Daoy (cell line): ENCODE data around the gene TM7SF3. TPM values are rescaled to one million over a fixed set of nuclear protein-coding genes. Genes with fewer than 3 reads are reported as not detected.

Experiments used
- DNase-seq: peaks from one replicate; pipeline ENCODE4 v3.0.0-alpha.2; 2015; ENCODE audit warnings: low read depth
- total RNA-seq: library from RNA; depleted of rRNA; stranded (reverse); fragments of >200 nt; shearing (Covaris generic); gene quantifications from 2 replicates; pipeline ENCODE4 v1.2.3, GENCODE V29; 2014; rRNA removed

TM7SF3 gene
- total RNA-seq, 1 experiment from 2014 or later = 66.8 TPM

DNA sequence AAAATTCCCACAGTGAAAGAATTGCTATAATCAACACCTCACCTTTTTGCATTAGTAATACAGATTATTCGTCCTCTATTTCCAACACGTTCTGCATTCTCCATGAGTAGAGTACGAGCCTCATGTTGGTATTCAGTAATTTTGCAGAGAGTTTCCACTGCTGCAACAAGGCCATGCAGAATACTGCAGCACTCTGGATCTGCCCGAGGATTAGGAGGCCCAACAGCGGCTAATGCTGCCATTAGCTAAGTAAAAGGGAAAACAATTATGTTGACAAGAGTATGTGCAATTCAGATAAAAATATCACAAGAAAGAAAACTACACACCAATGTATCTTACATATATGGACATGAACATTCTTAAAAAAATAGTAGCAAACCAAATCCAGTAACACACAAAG lies 85.5 kb downstream of the TM7SF3 start:
- no peak for DNase-seq

Other genes with a start within 250 kb of the TM7SF3 start
- gene ITPR2, start 181.2 kb downstream of the TM7SF3 start, total RNA-seq = 19.2 and 30.4 TPM in 2 replicates
- 76.3 and 131 TPM in 2 replicates for gene INTS13, start 76.4 kb downstream of the TM7SF3 start, total RNA-seq
- gene FGFR1OP2, start 75.9 kb downstream of the TM7SF3 start, total RNA-seq = 99.2 and 127 TPM in 2 replicates
- 56.4 and 62.6 TPM in 2 replicates for gene MED21, start 8.2 kb upstream of the TM7SF3 start, total RNA-seq
- gene C12orf71, start 68.2 kb upstream of the TM7SF3 start, total RNA-seq = not detected in 2 replicates
- gene STK38L, start 229.9 kb upstream of the TM7SF3 start, total RNA-seq = 48.4 and 65.1 TPM in 2 replicates